ENCODE results near the gene RASGRP3.

The RASGRP3 gene

GRCh38 chr2:33477473-33478468 lies 1.3 kb downstream of the RASGRP3 start:
- DNase-seq (ENCODE audit: extremely low read depth, low read depth) = no peak
- TF ChIP-seq CTCF (IDR thresholded peaks at IDR 0.05; ENCODE audit: low read depth, low read length) = no peak

- no peak for TF ChIP-seq CTCF (IDR thresholded peaks at IDR 0.05; ENCODE audit: low read depth, low read length)
These were observed 2.7 kb downstream of the RASGRP3 start for GRCh38 chr2:33478968-33479731.

GRCh38 chr2:33482518-33482917 lies 6.1 kb downstream of the RASGRP3 start:
- no peak for TF ChIP-seq CTCF (IDR thresholded peaks at IDR 0.05; ENCODE audit: low read depth, low read length)
- DNase-seq (ENCODE audit: extremely low read depth, low read depth) = no peak

More at GRCh38 chr2:33478968-33479731, 2.7 kb downstream of the RASGRP3 start:
- no peak for DNase-seq (ENCODE audit: extremely low read depth, low read depth)

- TF ChIP-seq CTCF (IDR thresholded peaks at IDR 0.05; ENCODE audit: low read depth, low read length) = no peak
- DNase-seq (ENCODE audit: extremely low read depth, low read depth) = no peak
These were observed 7.7 kb downstream of the RASGRP3 start for GRCh38 chr2:33484042-33484621.

- TF ChIP-seq CTCF (IDR thresholded peaks at IDR 0.05; ENCODE audit: low read depth, low read length) = no peak
- no peak for DNase-seq (ENCODE audit: extremely low read depth, low read depth)
These were observed 8.6 kb downstream of the RASGRP3 start for GRCh38 chr2:33485051-33485450.

- no peak for TF ChIP-seq CTCF (IDR thresholded peaks at IDR 0.05; ENCODE audit: low read depth, low read length)
- DNase-seq (ENCODE audit: extremely low read depth, low read depth) = no peak
These were observed 10.1 kb downstream of the RASGRP3 start for GRCh38 chr2:33486544-33486943.
